DOHH2 (cell line): Measurements from ENCODE around the gene IGFBP3.

Source experiments
- EZH2phosphoT487 ChIP-seq: fragments of 200-600 bp; sonication (generic); IDR thresholded peaks from 2 replicates; pipeline ENCODE4 v1.6.1; 2017; ENCODE audit warnings: borderline replicate concordance, mild to moderate bottlenecking, antibody characterized with exemption, low read length, moderate library complexity, mixed read lengths
- TF ChIP-seq, protein P1 (sequence below): fragments of 200-600 bp; sonication (generic); IDR thresholded peaks from one replicate; pipeline ENCODE4 v1.5.1; 2014; ENCODE audit warnings: antibody characterized with exemption, mild to moderate bottlenecking, low read depth, low read length; ENCODE audit not compliant: poor library complexity, severe bottlenecking

DNA sequence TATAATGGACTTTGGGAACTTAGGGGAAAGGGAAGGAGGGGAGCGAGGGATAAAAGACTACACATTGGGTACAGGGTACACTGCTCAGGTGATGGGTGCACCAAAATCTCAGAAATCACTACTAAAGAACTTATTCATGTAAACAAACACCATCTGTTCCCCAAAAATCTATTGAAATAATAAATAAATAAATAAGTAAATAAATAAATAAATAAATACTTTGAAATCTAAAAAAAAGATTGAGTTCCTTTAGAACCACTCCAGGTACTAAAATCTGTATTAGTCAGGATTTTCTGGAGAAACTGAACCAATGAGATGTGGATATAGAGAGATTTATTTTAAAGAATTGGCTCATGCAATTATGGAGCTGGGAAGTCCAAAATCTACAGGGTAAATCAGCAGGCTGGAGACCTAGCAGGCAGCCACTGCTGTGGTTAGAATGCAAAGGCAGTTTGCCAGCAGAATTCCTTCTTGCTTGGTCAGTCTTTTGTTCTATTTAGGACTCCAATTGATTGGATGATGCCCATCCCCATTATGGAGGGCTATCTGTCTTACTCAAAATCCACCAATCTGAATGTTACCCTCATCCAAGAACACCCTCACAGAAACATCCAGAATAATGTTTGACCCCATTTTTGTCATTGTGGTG, 23.9 kb downstream of the IGFBP3 start:
- TF ChIP-seq, protein P1, sequence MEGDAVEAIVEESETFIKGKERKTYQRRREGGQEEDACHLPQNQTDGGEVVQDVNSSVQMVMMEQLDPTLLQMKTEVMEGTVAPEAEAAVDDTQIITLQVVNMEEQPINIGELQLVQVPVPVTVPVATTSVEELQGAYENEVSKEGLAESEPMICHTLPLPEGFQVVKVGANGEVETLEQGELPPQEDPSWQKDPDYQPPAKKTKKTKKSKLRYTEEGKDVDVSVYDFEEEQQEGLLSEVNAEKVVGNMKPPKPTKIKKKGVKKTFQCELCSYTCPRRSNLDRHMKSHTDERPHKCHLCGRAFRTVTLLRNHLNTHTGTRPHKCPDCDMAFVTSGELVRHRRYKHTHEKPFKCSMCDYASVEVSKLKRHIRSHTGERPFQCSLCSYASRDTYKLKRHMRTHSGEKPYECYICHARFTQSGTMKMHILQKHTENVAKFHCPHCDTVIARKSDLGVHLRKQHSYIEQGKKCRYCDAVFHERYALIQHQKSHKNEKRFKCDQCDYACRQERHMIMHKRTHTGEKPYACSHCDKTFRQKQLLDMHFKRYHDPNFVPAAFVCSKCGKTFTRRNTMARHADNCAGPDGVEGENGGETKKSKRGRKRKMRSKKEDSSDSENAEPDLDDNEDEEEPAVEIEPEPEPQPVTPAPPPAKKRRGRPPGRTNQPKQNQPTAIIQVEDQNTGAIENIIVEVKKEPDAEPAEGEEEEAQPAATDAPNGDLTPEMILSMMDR: no peak
- no peak for TF ChIP-seq EZH2phosphoT487
